Stimulated activated CD4-positive, alpha-beta T cell treated with anti-CD3 and anti-CD28 coated beads, Interleukin-1b, Interleukin-23, amount 100 ng/mL, for 4 hours (primary cell): Measurements from ENCODE around the gene TMEM272.

Experiments
- DNase-seq, 2 donors: peaks; one replicate each; pipeline ENCODE4 v3.0.0-alpha.2; 2020; ENCODE audit warnings: low read depth in 2 of 2

TMEM272 gene

GRCh38 chr13:51781246-51782022, 63.5 kb downstream of the TMEM272 start:
- no peak for DNase-seq

GRCh38 chr13:51780099-51780498, 64.9 kb downstream of the TMEM272 start:
- no peak for DNase-seq

- no peak for DNase-seq
Measured at GRCh38 chr13:51778392-51778791, 66.6 kb downstream of the TMEM272 start.

GRCh38 chr13:51777921-51778320, 67.1 kb downstream of the TMEM272 start:
- DNase-seq, result no peak

GRCh38 chr13:51776179-51776578, 68.8 kb downstream of the TMEM272 start:
- DNase-seq, result no peak

- DNase-seq, result no peak
Measured at GRCh38 chr13:51773515-51773914, 71.5 kb downstream of the TMEM272 start.

- no peak for DNase-seq
Measured at GRCh38 chr13:51772781-51773180, 72.2 kb downstream of the TMEM272 start.

GRCh38 chr13:51772105-51772455, 72.9 kb downstream of the TMEM272 start:
- no peak for DNase-seq

GRCh38 chr13:51771418-51772104, 73.4 kb downstream of the TMEM272 start:
- no peak for DNase-seq

GRCh38 chr13:51770681-51771417, 74.1 kb downstream of the TMEM272 start:
- DNase-seq, result no peak

- no peak for DNase-seq
Measured at GRCh38 chr13:51770160-51770559, 74.8 kb downstream of the TMEM272 start.

GRCh38 chr13:51769455-51770127, 75.4 kb downstream of the TMEM272 start:
- no peak for DNase-seq

- DNase-seq, result no peak
Measured at GRCh38 chr13:51768976-51769375, 76.0 kb downstream of the TMEM272 start.

GRCh38 chr13:51768378-51768921, 76.5 kb downstream of the TMEM272 start:
- no peak for DNase-seq

GRCh38 chr13:51767100-51767499, 77.9 kb downstream of the TMEM272 start:
- no peak for DNase-seq

- no peak for DNase-seq
Measured at GRCh38 chr13:51765142-51765515, 79.8 kb downstream of the TMEM272 start.

GRCh38 chr13:51764184-51765141, 80.5 kb downstream of the TMEM272 start:
- DNase-seq, result peak; percentile 51 to 53

GRCh38 chr13:51763486-51763885, 81.5 kb downstream of the TMEM272 start:
- no peak for DNase-seq
